HG03520 (cell line): ENCODE measurements around the gene NHP2.
A peak's percentile ranks its signal among the peaks of the same experiment; 100 is the strongest.
"Not testable (repeated sequence)": the region's sequence is repeated elsewhere in the genome, so short reads cannot be mapped to it uniquely, and the experiment has no call there.

Source experiments
- ATAC-seq: cut with Tn5 transposase; IDR thresholded peaks from one replicate; pipeline ENCODE4 v1.9.1; 2021; ENCODE audit warnings: mild to moderate bottlenecking, moderate library complexity; ENCODE audit not compliant: unreplicated experiment

NHP2 gene

DNA sequence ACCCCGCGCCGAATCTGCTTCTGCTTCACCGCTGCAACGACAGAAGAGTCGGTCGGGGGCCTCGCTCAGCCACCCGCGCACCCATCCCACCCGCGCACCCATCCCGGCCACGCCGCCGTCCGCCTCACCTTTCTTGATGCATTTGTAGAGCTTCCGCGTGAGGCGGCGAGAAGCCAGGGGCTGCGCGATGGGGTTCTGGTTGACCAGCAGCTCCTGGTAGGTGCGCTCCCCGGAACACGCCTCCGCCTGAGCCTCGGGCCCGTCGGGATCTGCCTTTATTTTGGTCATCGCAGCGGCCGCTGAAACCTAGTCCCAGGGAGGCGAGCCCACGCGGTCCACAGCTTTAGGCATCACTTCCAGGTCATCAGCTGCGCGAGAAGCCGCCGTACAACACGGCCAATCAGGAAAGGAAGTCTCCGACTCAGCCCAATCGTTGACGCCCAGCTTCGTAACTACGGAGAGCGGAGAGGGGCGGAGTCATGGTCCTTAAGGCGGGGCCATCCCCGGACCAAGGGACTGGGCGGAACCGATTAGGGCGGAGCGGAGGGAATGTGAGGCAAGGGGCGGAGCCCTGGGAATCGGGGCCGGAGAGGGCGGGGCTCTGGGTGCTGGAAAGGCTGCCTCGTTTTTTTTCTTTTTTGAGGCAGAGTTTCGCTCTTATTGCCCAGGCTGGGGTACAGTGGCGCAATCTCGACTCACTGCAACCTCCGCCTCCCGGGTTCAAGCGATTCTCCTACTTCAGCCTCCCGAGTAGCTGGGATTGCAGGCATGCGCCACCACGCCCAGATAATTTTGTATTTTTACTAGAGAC, at the start of gene NHP2:
Gene NHP2, minus strand, starts transcription at position 356 of the 811 bp plus-strand sequence. Its CDS starts 68 bp downstream, at position 288.
- peak; percentile 99 for ATAC-seq

DNA sequence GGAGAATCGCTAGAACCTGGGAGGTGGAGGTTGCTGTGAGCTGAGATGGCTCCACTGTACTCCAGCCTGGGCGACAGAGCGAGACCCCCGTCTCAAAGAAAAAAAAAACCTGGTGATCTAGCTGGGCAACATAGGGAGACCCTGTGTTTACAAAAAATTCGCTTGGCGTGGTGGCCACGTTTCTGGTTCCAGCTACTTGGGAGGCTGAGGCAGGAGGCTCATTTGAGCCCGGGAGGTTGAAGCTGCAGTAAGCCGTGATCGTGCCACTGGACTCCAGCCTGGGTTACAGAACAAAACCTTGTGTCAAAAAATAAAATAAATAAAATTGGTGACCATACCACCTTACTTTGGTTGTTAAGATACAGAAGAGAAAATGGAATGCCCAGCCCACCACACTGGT, 48.9 kb upstream of the NHP2 start:
- ATAC-seq = no peak

DNA sequence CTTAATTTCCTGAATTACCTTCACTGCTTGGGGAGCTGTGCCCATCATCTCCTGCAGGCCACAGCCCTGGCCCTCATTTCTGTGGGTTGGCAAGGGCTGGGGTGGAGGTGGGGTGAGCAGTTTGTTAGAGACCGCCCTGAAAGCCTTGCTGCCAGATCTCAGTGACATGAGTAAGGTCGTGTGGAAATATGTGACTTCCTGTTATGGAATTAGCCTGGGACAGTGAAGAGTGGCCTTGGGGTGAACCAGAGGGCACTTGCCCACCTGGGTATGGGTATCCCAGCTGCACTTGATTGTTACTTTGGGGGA, 48.2 kb upstream of the NHP2 start:
- no peak for ATAC-seq

DNA sequence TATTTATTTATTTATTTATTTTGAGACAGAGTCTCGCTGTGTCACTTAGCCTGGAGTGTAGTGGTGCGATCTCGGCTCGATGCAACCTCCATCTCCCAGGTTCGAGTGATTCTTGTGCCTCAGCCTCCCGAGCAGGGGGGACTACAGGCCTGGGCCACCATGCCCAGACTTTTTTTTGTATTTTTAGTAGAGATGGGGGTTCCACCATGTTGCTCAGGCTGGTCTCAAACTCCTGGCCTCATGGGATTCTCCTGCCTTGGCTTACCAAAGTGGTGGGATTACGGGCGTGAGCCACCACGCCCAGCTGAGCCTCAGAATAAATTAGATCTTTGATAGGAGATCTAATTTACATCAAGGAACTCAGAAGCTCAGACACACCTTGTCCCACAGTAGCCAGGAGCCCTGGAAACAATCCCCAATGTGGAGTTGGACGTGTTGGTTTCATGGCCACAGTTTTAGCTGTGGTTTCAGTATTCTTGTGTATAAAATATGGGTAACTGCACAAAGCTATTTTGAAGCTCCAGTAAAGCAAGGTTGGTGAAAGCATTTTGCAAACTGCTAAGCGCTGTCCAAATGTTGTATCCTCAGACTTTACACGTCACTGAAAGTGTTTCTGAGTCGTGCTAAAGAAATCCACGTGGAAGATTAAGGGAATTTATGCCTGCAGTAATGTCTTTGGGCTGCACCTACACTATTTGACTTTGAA, 47.7 kb upstream of the NHP2 start:
- no peak for ATAC-seq

DNA sequence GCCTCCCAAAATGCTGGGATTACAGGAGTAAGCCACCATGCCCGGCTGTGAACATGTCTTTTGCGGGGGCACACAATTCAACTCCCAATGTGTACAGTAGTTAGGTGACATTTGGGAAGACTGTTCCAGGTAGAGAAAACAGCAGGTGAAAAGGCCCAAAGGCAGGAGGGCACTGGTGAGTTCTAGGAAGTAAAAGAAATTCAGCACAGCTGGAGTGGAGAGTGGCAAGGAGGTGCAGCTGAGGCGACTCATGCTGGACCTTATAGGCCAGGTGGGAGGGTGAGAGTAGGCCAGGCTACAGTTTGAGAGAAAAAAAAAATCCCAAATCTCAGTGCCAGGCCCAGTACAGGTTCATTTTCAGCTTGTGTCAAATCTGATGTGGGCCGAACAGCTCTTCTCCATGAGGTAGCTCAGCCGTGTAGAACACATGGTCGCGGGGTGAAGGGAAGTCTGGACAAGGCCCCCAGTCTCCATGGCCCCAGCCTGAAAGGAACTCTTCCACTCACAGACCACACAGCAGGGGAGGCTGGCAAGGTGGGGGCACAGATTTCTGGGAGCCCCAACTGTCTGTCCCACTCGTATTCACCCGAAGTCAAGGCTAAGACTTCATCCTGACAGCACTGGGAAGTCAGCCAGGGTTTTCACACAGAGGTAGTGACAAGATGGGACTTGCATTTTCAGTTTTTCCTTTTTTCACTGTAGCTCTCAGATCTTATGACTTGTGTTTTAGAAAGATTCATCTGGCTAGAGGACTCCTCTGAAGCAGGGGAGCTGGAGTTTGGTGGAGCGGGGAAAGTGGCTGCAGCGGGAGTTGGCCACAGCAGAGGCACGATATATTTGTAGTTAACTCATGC, 46.1 kb upstream of the NHP2 start:
- no peak for ATAC-seq

DNA sequence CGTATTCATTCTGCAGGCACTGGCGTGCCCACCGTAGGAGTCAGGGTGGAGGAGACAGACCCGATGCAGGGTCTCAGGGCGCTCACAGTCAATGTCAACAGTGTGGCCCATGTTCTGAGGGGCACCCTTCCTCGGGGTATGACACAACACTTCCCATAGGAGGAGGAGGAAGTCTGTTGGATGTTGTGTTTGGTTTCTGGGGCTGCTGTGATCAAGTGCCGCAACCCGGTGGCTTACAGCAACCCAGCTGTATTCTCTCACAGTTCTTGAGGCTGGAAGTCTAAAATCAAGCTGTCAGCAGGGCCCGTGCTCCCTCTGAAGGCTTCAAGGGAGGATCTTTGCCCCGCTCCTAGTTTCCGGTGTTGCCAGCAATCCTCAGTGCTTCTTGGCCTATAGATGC, 45.0 kb upstream of the NHP2 start:
- no peak for ATAC-seq

DNA sequence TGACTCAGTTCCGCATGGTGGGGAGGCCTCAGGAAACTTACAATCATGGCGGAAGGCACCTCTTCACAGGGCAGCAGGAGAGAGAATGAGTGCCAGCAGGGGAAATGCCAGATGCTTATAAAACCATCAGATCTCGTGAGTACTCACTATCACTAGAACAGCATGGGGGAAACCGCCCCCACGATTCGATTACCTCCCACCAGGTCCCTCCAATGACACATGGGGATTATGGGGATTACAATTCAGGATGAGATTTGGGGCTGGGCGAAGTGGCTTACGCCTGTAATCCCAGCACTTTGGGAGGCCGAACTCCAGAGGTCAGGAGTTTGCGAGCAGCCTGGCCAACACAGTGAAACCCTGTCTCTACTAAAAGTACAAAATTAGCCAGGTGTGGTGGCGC, 44.5 kb upstream of the NHP2 start:
- ATAC-seq = not testable (repeated sequence)

DNA sequence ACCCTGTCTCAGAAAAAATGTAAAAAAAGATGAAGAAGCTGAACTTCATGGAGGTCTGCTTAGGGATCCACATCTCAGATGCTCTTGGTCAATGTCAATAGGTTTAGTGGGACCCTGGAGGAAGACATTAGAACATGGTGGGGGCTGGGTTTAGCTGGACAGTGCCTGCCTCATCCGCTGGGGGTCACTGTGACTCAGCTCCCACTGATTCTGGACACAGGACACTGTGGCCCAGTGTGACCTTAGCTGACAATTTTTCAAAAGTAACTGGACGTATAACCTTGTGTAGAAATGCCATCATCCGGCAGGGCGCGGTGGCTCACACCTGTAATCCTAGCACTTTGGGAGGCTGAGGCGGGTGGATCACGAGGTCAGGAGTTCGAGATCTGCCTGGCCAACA, 43.3 kb upstream of the NHP2 start:
- ATAC-seq = no peak

DNA sequence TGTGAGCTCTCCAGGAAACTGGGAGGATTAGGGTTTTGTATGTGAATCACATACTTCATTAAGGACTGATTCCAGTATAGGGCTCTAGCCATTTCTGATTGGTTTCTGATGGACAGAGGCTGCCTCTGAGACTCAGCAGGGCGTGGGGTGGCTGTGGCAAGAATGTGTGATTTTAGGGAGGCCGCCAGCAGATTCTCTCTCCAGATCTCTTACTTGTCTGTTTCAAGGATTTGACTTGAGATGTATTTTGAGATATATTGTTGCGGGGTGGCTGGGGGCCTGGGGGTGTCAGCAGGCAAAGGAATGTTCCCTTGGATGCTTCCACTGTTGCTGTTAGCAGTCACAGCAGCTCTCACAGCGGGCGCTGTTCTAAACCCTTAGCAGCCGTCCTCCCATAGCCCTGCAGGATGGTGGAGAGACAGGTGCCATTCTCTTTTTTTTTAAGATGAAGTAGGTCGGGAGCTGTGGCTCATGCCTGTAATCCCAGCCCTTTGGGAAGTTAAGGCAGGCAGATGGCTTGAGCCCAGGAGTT, 42.7 kb upstream of the NHP2 start:
- no peak for ATAC-seq

DNA sequence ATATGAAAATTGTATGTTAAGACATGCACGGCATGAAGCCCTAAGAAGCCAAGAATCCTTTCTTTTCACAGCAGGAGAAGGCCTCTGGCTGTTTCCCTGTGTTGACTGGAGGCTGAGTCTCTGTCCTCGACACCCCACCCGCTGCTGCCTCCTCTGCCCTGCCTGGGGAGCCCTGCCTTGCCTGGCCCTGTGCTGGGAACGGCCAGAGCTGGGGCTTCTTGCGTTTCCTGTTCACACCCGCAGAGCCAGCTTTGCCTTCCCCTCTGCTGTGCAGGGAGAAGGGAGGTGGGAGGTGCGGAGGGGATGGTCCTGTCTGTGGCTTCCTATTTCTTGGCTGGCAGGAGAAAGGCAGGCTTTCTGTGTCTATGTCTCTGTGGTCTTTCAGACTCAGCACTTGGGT, 40.3 kb upstream of the NHP2 start:
- no peak for ATAC-seq

DNA sequence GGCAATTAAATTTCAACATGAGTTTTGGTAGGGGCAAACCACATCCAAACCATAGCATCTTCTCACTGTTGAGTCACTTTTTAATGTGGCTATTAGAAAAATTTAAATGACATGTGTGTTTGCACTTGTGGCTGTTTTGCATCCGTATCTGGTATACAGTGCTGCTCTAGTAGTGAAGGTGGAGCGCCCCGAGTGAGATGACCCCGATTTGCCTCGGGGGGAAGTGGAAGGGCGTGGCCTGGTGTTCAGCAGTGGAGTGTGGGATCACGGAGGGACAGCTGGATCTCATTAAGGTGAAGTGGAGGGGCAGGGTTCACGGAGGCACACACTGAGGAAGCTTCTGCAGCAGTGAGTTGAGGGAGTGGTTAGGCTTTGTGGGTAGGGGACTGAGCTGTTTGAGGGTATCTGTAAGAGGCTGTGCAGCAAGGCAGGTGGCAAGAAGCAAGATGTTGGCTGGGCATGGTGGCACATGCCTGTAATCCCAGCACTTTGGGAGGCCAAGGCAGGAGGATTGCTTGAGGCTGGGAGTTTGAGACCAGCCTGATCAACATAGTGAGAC, 39.6 kb upstream of the NHP2 start:
- ATAC-seq = no peak

DNA sequence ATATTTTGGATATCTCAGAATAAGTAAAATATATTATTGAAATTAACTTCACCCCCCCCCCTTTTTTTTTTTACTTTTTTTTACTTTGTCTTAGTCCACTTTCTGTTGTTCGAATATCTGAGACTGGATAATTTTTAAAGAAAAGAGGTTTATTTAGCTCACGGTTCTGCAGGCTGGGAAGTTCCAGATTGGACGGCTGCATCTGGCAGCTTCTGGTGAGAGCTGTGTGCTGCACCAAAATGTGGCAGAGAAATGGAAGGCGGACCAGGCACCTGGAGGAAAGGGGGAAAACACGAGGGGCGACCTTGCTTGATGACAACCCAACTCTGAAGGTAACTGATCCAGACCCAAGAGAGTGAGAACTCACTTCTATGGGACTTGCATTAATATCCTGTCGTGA, 39.1 kb upstream of the NHP2 start:
- ATAC-seq = no peak

DNA sequence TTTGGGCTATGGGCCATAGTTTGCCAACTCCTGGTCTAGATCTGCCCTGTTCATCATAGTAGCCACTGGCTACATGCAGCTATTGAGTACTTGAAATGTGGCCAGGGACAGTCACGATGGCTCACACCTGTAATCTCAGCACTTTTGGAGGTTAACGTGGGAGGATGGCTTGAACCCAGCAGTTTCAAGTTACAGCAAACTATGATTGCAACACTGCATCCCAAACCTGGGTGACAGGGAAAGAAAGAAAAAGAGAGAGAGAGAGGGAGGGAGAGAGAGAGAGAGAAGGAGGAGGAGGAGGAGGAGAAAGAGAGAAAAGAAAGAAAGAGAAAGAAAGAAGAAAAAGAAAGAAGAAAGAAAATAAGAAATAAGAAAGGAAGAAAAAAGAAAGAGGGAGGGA, 38.6 kb upstream of the NHP2 start:
- no peak for ATAC-seq

DNA sequence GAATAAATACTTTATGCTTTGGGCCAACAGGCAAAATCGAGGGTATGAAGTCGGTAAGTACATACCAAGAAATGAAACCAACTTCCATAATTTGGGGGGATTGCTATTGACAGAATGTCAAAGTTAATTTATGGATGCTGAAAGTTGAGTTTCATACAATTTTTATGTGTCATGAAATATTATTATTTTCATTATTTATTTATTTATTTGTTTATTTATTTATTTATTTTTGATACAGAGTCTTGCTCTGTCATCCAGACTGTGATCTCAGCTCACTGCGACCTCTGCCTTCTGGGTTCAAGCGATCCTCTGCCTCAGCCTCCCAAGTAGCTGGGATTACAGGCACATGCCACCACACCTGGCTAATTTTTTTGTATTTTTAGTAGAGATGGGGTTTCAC, 38.0 kb upstream of the NHP2 start:
- no peak for ATAC-seq

DNA sequence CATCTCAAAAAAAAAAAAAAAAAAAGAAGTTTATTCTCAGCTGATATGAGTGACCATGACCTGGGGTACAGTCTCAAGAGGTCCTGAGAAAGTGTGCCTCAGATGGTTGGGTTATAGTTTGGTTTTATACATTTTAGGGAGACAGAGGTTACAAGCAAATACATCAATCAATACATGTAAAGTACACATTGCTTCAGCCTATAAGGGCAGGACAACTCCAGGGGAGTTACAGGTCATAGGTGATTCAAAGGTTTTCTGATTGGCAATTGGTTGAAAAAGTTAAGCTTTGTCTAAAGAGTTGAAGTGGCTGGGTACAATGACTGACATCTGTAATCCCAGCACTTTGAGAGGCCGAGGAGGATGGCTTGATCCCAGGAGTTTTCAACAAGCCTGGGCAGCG, 35.7 kb upstream of the NHP2 start:
- no peak for ATAC-seq

DNA sequence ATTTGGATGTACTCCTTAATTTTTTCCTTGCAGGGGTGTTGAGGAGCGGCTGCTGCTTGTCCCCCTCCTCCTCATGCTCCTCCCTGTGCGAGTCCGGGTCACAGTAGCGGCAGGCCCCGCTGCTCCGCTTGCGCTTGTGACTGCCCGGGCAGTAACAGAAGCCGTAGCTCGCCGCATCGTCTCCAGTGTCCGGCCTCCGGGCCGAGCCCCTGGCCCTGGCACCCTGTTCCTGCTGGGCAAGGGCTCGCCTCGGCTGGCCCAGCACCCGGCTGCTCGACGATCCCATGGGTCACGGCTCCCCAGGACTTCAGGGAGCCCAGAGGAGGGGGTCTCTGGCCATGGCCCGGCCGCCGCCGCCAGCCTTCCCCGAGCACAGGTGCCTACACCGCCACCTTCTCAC, 33.3 kb upstream of the NHP2 start, which contains the start of gene GMCL2:
Gene GMCL2, minus strand, starts transcription at position 358 of the 400 bp plus-strand sequence. Its CDS starts 72 bp downstream, at position 286.
- ATAC-seq = no peak

DNA sequence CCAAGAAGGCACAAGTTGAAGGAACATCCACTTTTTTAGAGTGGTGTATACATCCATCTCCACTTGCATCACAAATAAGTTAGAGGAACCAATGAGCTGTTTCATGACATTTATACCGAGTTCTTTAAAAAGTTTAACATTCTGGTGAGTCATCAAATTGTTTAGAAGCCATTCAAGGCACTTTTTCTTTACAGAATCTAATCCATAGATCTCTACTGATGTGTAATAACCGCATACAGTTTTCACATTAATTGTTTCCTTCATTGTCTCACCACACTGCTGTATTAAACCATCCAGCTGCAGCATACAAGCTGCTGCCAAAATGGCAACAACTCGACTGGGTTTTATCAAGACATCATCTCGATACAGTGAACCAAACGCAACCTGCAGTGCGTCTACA, 32.7 kb upstream of the NHP2 start:
- ATAC-seq = no peak

DNA sequence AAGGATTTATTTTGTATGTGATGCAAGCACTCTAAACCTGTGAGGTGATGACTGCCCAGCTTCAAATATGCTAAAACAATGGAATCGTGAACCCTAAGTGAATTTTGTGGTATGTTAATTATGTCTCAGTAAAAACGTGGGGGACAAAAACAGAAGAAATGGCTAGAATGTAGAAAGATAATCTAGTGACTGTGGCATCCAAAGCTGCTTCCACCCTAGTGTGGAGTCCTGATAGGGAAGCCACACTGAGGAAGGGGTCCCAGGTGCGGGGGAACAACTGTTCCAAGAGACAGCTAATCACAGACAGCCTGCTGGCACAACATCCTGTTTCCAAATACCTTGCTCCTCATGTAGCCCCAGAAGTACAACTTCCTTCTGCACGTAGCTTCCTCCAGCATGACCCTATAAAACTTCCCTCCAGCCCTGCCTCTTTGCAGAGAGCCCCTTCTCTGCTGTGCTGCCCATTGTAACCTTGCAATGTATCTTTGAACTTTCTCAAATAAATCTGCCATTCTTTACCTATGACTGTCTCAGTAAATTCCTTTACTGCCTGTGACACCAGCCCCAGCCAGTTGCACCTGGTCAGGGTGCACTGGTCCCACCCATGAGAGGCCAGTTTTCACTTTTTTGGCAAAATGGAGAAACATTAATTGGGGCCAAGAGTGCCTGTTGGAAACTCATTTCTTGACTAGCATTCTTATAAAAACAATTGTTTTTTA, 28.6 kb upstream of the NHP2 start:
- no peak for ATAC-seq

DNA sequence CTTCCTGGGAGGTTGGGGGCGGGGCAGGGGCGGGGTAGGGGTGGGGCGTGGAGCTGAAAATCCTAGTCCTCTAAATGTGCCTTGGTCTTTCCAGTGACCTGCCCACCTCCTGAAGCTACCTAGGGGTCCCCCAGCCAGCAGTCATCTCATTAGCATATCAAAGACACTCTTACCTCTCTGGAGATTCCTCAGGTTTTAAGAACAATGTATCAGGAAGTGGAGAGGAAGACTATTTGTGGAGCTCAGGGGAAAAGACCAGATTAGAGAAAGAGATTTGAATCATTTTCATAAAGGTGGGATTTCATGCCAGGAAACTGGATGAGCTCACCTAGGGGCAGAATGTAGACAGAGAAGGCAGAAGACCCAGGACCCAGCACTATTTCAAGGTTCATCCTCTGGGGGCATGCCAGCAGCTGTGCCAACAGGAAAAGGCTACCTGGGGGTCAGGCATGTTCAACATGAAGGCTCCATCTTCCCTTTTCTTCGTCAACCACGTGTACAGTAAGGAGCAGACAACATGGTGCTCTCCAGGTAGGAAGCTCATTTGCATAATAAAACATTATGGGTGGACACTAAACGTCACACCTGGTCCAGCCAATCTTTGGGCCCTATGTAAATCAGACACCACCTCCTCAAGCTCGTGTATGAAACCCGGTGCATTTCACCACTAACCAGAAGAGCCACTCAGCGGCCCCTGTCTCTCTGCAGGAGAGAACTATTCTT, 26.6 kb upstream of the NHP2 start:
- no peak for ATAC-seq

DNA sequence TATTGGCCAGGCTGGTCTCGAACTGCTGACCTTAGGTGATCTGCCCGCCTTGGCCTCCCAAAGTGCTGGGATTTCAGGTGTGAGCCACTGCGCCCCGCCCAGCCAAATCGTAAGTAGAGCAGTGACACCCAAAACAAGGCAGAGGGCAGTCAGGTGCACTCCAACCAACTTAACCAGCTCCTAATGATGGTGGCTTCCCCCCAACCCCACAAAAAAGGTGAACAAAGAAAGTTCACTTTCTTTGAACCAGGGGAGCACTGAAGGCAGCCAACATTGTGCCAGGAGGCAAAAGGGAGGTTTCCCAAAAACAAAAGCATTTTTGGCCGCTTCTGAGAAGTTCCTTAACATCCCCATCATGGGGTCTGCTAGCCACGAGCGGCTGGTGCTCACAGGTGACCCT, 23.9 kb upstream of the NHP2 start:
- no peak for ATAC-seq
